WTC11 (cell line): Measurements from ENCODE around the gene RIPOR1. TPM values are rescaled to one million over a fixed set of nuclear protein-coding genes. Genes with fewer than 3 reads are reported as not detected.

Experiments used
- ATAC-seq: fragments of 200-7000 bp; cut with Tn5 transposase; 2 replicates; pipeline ENCODE4 v1.10.0; 2021; ENCODE audit warnings: mild to moderate bottlenecking, moderate library complexity
- CTCF ChIA-PET: fragments of 300-600 bp; sonication (Branson Sonifier 250); formaldehyde crosslinking; loops from one replicate; lab custom pipeline; 2021; ENCODE audit warnings: antibody characterized with exemption; lab: Charles Lee
- POLR2A ChIA-PET: fragments of 350-600 bp; sonication (Branson Sonifier 250); formaldehyde crosslinking; loops from one replicate; lab custom pipeline; 2021; ENCODE audit warnings: antibody characterized with exemption; lab: Charles Lee
- DNase-seq: peaks from one replicate; pipeline ENCODE4 v3.0.0; 2021; ENCODE audit warnings: low spot score
- H3K27ac Mint-ChIP-seq: 2 replicates; pipeline ENCODE4 v1.8.0; 2021; ENCODE audit warnings: mixed read lengths
- H3K27me3 Mint-ChIP-seq: 2 replicates; pipeline ENCODE4 v1.8.0; 2021; ENCODE audit warnings: low read depth, mild to moderate bottlenecking, moderate library complexity, mixed read lengths
- H3K36me3 Mint-ChIP-seq: 2 replicates; pipeline ENCODE4 v1.8.0; 2021; ENCODE audit warnings: mixed read lengths
- H3K4me1 Mint-ChIP-seq: 2 replicates; pipeline ENCODE4 v1.8.0; 2022; ENCODE audit warnings: mixed read lengths
- H3K4me3 Mint-ChIP-seq: 2 replicates; pipeline ENCODE4 v1.8.0; 2021; ENCODE audit warnings: mild to moderate bottlenecking, moderate library complexity, mixed read lengths
- H3K9me3 Mint-ChIP-seq: 2 replicates; pipeline ENCODE4 v1.8.0; 2021; ENCODE audit warnings: mixed read lengths
- E2F1 ChIP-seq: sonication (generic); formaldehyde crosslinking; IDR thresholded peaks from 2 replicates; pipeline ENCODE4 v1.8.0; 2022; ENCODE audit warnings: mild to moderate bottlenecking, missing genetic modification reagents
- E2F4 ChIP-seq: sonication (generic); formaldehyde crosslinking; IDR thresholded peaks from 2 replicates; pipeline ENCODE4 v1.8.1; 2022; ENCODE audit warnings: low read depth, mild to moderate bottlenecking, moderate library complexity, missing genetic modification reagents, borderline replicate concordance
- JAZF1 ChIP-seq: fragments of 250-450 bp; sonication (Bioruptor Pico); IDR thresholded peaks from 2 replicates; pipeline ENCODE4 v1.9.0; 2021; ENCODE audit warnings: moderate library complexity, mild to moderate bottlenecking, inconsistent platforms
- SMAD3 ChIP-seq: sonication (generic); formaldehyde crosslinking; IDR thresholded peaks from 2 replicates; pipeline ENCODE4 v1.8.0; 2022; ENCODE audit warnings: missing genetic modification reagents, mild to moderate bottlenecking, borderline replicate concordance
- SMAD4 ChIP-seq: sonication (generic); formaldehyde crosslinking; IDR thresholded peaks from 2 replicates; pipeline ENCODE4 v1.8.0; 2022; ENCODE audit warnings: mild to moderate bottlenecking, missing genetic modification reagents
- ZNF138 ChIP-seq: sonication (generic); formaldehyde crosslinking; conservative IDR thresholded peaks from 2 replicates; pipeline ENCODE4 v1.8.1; 2022; ENCODE audit warnings: mild to moderate bottlenecking, moderate library complexity, missing genetic modification reagents
- ZNF423 ChIP-seq: fragments of 250-450 bp; sonication (Bioruptor Pico); IDR thresholded peaks from 2 replicates; pipeline ENCODE4 v2.1.2; 2022; ENCODE audit warnings: mild to moderate bottlenecking, moderate library complexity
- total RNA-seq: library from RNA; stranded (reverse); gene quantifications from 3 replicates; pipeline ENCODE4 v1.2.3, GENCODE V29; 2021
- TF ChIP-seq, protein P1 (sequence below): sonication (generic); formaldehyde crosslinking; IDR thresholded peaks from 2 replicates; pipeline ENCODE4 v1.8.0; 2022; ENCODE audit warnings: mild to moderate bottlenecking, missing genetic modification reagents
- TF ChIP-seq, protein P2 (sequence below): fragments of 250-450 bp; sonication (Bioruptor Pico); IDR thresholded peaks from 2 replicates; pipeline ENCODE4 v1.9.0; 2021; ENCODE audit warnings: mild to moderate bottlenecking, borderline replicate concordance
- TF ChIP-seq, protein P3 (sequence below): sonication (generic); formaldehyde crosslinking; IDR thresholded peaks from 2 replicates; pipeline ENCODE4 v1.8.0; 2023; ENCODE audit warnings: missing genetic modification reagents, mild to moderate bottlenecking, borderline replicate concordance
- TF ChIP-seq, protein P4 (sequence below): sonication (generic); formaldehyde crosslinking; IDR thresholded peaks from 2 replicates; pipeline ENCODE4 v1.8.0; 2023; ENCODE audit warnings: mild to moderate bottlenecking, missing genetic modification reagents
- TF ChIP-seq, protein P5 (sequence below): sonication (generic); formaldehyde crosslinking; IDR thresholded peaks from 2 replicates; pipeline ENCODE4 v1.8.0; 2022; ENCODE audit warnings: mild to moderate bottlenecking, missing genetic modification reagents

The RIPOR1 gene
- total RNA-seq, 1 experiment from 2014 or later: 14.9 TPM

DNA sequence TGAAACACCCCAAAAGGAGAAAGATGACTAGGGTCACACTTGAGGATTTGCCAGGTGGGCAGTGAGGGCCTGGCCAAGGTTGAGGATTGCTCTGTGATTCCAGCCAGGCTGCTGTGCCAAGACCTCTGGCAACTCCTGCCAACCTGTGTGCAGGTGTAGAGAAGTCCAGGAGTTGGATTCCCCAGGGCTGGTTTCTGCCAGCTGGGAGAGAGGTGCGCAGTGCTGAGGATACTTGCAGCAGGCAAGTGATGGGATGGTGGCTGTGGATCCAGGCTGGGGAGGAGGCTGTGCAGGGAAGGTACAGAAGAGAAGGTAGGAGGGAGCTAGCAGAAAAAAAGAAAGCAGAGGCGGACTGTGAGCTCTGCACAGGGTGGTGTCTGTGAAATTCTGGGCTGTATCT is 6.6 kb downstream of the RIPOR1 start:
- DNase-seq (no peak), ATAC-seq (no peak)
- Mint-ChIP-seq H3K27me3 (peaks cover 96% of the 10 kb centered on the region), H3K4me1 (peaks cover 14% of the 10 kb centered on the region), H3K9me3 (no peaks in the 10 kb centered on the region), H3K36me3 (no peaks in the 10 kb centered on the region), H3K4me3 (no peak overlapping the region), H3K27ac (no peak overlapping the region)
- TF ChIP-seq E2F4 (CRISPR knock-in tag) (no peak), ZNF138 (CRISPR knock-in tag) (no peak), SMAD4 (no peak), SMAD3 (no peak), ZNF423 (CRISPR knock-in tag) (no peak), JAZF1 (CRISPR knock-in tag) (no peak), E2F1 (no peak)
- TF ChIP-seq, protein P1, sequence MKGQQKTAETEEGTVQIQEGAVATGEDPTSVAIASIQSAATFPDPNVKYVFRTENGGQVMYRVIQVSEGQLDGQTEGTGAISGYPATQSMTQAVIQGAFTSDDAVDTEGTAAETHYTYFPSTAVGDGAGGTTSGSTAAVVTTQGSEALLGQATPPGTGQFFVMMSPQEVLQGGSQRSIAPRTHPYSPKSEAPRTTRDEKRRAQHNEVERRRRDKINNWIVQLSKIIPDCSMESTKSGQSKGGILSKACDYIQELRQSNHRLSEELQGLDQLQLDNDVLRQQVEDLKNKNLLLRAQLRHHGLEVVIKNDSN: no peak
- TF ChIP-seq, protein P2, sequence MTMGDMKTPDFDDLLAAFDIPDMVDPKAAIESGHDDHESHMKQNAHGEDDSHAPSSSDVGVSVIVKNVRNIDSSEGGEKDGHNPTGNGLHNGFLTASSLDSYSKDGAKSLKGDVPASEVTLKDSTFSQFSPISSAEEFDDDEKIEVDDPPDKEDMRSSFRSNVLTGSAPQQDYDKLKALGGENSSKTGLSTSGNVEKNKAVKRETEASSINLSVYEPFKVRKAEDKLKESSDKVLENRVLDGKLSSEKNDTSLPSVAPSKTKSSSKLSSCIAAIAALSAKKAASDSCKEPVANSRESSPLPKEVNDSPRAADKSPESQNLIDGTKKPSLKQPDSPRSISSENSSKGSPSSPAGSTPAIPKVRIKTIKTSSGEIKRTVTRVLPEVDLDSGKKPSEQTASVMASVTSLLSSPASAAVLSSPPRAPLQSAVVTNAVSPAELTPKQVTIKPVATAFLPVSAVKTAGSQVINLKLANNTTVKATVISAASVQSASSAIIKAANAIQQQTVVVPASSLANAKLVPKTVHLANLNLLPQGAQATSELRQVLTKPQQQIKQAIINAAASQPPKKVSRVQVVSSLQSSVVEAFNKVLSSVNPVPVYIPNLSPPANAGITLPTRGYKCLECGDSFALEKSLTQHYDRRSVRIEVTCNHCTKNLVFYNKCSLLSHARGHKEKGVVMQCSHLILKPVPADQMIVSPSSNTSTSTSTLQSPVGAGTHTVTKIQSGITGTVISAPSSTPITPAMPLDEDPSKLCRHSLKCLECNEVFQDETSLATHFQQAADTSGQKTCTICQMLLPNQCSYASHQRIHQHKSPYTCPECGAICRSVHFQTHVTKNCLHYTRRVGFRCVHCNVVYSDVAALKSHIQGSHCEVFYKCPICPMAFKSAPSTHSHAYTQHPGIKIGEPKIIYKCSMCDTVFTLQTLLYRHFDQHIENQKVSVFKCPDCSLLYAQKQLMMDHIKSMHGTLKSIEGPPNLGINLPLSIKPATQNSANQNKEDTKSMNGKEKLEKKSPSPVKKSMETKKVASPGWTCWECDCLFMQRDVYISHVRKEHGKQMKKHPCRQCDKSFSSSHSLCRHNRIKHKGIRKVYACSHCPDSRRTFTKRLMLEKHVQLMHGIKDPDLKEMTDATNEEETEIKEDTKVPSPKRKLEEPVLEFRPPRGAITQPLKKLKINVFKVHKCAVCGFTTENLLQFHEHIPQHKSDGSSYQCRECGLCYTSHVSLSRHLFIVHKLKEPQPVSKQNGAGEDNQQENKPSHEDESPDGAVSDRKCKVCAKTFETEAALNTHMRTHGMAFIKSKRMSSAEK (CRISPR knock-in tag): no peak
- TF ChIP-seq, protein P3, sequence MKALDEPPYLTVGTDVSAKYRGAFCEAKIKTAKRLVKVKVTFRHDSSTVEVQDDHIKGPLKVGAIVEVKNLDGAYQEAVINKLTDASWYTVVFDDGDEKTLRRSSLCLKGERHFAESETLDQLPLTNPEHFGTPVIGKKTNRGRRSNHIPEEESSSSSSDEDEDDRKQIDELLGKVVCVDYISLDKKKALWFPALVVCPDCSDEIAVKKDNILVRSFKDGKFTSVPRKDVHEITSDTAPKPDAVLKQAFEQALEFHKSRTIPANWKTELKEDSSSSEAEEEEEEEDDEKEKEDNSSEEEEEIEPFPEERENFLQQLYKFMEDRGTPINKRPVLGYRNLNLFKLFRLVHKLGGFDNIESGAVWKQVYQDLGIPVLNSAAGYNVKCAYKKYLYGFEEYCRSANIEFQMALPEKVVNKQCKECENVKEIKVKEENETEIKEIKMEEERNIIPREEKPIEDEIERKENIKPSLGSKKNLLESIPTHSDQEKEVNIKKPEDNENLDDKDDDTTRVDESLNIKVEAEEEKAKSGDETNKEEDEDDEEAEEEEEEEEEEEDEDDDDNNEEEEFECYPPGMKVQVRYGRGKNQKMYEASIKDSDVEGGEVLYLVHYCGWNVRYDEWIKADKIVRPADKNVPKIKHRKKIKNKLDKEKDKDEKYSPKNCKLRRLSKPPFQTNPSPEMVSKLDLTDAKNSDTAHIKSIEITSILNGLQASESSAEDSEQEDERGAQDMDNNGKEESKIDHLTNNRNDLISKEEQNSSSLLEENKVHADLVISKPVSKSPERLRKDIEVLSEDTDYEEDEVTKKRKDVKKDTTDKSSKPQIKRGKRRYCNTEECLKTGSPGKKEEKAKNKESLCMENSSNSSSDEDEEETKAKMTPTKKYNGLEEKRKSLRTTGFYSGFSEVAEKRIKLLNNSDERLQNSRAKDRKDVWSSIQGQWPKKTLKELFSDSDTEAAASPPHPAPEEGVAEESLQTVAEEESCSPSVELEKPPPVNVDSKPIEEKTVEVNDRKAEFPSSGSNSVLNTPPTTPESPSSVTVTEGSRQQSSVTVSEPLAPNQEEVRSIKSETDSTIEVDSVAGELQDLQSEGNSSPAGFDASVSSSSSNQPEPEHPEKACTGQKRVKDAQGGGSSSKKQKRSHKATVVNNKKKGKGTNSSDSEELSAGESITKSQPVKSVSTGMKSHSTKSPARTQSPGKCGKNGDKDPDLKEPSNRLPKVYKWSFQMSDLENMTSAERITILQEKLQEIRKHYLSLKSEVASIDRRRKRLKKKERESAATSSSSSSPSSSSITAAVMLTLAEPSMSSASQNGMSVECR (CRISPR knock-in tag): no peak
- TF ChIP-seq, protein P4, sequence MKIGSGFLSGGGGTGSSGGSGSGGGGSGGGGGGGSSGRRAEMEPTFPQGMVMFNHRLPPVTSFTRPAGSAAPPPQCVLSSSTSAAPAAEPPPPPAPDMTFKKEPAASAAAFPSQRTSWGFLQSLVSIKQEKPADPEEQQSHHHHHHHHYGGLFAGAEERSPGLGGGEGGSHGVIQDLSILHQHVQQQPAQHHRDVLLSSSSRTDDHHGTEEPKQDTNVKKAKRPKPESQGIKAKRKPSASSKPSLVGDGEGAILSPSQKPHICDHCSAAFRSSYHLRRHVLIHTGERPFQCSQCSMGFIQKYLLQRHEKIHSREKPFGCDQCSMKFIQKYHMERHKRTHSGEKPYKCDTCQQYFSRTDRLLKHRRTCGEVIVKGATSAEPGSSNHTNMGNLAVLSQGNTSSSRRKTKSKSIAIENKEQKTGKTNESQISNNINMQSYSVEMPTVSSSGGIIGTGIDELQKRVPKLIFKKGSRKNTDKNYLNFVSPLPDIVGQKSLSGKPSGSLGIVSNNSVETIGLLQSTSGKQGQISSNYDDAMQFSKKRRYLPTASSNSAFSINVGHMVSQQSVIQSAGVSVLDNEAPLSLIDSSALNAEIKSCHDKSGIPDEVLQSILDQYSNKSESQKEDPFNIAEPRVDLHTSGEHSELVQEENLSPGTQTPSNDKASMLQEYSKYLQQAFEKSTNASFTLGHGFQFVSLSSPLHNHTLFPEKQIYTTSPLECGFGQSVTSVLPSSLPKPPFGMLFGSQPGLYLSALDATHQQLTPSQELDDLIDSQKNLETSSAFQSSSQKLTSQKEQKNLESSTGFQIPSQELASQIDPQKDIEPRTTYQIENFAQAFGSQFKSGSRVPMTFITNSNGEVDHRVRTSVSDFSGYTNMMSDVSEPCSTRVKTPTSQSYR: no peak
- TF ChIP-seq, protein P5, sequence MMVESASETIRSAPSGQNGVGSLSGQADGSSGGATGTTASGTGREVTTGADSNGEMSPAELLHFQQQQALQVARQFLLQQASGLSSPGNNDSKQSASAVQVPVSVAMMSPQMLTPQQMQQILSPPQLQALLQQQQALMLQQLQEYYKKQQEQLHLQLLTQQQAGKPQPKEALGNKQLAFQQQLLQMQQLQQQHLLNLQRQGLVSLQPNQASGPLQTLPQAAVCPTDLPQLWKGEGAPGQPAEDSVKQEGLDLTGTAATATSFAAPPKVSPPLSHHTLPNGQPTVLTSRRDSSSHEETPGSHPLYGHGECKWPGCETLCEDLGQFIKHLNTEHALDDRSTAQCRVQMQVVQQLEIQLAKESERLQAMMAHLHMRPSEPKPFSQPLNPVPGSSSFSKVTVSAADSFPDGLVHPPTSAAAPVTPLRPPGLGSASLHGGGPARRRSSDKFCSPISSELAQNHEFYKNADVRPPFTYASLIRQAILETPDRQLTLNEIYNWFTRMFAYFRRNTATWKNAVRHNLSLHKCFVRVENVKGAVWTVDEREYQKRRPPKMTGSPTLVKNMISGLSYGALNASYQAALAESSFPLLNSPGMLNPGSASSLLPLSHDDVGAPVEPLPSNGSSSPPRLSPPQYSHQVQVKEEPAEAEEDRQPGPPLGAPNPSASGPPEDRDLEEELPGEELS (CRISPR knock-in tag): no peak
- POLR2A ChIA-PET: interaction anchor here (0.6 kb wide), 1 partner anchor 438 kb away, joined by 3 read pairs; no protein-coding TSS in a partner anchor
- CTCF ChIA-PET: interaction anchor here (0.9 to 13.9 kb wide), 7 partner anchors 12 to 131 kb away, joined by 3 to 184 read pairs (median 3); partner anchors contain the start of genes ATP6V0D1, C16orf86, CARMIL2 and ENKD1
